ENCODE measurements around the gene CCNT2. TPM values are rescaled to one million over a fixed set of nuclear protein-coding genes. Genes with fewer than 3 reads are reported as not detected.
A peak's percentile ranks its signal among the peaks of the same experiment; 100 is the strongest.

Gene CCNT2
- total RNA-seq, 5 donors from 2014 or later (not counting 1 experiment from before 2014, with no cell fraction given), result 51.7 to 75.3 (median 62.6) TPM

DNA sequence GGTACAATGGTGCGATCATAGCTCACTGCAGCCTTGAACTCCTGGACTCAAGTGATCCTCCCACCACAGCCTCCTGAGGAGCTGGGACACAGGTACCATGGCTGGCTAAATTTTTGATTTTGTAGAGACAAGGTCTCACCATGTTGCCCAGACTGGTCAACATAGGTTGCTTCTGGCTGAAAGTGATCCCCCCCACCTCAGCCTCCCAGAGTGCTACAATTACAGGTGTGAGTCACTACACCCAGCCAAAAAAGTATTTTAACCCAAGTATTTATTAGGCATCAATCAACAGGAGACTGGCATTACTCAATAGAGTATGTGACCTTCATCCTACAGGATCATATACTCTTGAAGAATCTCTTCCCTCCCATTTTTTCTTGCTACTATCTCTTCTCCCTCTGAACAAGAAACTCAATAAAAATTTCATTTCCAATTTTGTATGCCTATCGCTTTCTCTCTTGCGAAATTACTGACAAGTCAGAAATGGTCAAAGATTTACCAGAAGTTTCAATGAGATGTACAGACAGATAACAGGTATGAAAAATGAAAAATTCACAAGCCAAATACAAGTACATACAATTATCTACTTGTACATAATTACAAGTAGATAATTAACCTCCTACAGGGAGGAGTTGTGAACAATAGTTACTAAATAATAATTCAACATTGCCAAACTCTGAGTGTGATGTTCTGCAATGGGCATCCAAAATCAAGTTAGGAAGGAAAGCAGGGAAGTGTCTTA, 34.9 kb upstream of the CCNT2 start:
- H3K4me3 Mint-ChIP-seq, result no peak overlapping the region
- DNase-seq, result no peak

DNA sequence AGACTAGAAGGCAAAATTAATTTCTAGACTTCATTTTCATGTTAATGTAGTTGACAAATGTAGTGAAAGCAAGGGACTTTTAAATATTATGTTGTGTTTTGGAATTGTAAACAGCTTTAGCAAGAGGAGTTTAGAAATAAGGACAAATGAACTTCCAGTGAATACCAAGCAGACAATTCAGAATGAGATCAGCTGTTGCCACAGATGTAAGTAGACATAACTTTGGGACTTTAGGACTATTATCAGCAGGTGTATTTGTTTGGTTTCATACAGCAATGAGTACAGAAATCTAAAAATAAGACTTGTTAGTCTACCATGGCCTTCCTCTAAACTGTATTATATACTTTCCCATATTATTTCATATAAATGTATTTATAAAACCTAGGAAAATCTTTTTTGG, 34.2 kb upstream of the CCNT2 start:
- Mint-ChIP-seq H3K4me1 (no peaks in the 10 kb centered on the region), H3K4me3 (no peak overlapping the region), H3K27ac (no peak overlapping the region), H3K27me3 (no peaks in the 10 kb centered on the region), H3K36me3 (peaks cover 21% of the 10 kb centered on the region), H3K9me3 (peaks cover 0 to 12% (median 5%) of the 10 kb centered on the region in 3 donors)
- no peak for DNase-seq
- H3K36me3 ChIP-seq (ENCODE audit: control insufficient read depth in 2 of 2, extremely low read depth in 1 of 2, insufficient read depth in 1 of 2, low read length in 1 of 2), result no peaks in the 10 kb centered on the region
- H3K4me1 ChIP-seq (ENCODE audit: control insufficient read depth in 1 of 2, extremely low read depth in 1 of 2, insufficient read depth in 2 of 2, low read length in 2 of 2), result no peaks in the 10 kb centered on the region
- ChIA-PET POLR2A (no interaction called here), CTCF (no interaction called here)
- H3K27me3 ChIP-seq (replicated peaks in 1 of 2; ENCODE audit: control insufficient read depth in 2 of 2, extremely low read depth in 1 of 2, insufficient read depth in 2 of 2, low read length in 1 of 2), result no peaks in the 10 kb centered on the region
- H3K4me3 ChIP-seq (ENCODE audit: control insufficient read depth in 1 of 2, extremely low read depth in 1 of 2, low read length in 1 of 2), result no peak overlapping the region
- H3K27ac ChIP-seq (ENCODE audit: low read length), result no peak overlapping the region
- H3K9me3 ChIP-seq, result no peaks in the 10 kb centered on the region
- no peak for ATAC-seq (replicated peaks in 1 of 4)

More for the DNA sequence above, 34.9 kb upstream of the CCNT2 start:
- POLR2A ChIA-PET, result no interaction called here
- ATAC-seq (replicated peaks in 1 of 4), result no peak
- Mint-ChIP-seq H3K9me3 (peaks cover 0 to 17% (median 6%) of the 10 kb centered on the region in 3 donors), H3K36me3 (peaks cover 25% of the 10 kb centered on the region), H3K4me1 (no peaks in the 10 kb centered on the region), H3K27me3 (no peaks in the 10 kb centered on the region), H3K27ac (no peak overlapping the region)
- Histone ChIP-seq H3K4me3 (ENCODE audit: control insufficient read depth in 1 of 2, extremely low read depth in 1 of 2, low read length in 1 of 2) (no peak overlapping the region), H3K9me3 (no peaks in the 10 kb centered on the region), H3K27ac (ENCODE audit: low read length) (no peak overlapping the region), H3K27me3 (replicated peaks in 1 of 2; ENCODE audit: control insufficient read depth in 2 of 2, extremely low read depth in 1 of 2, insufficient read depth in 2 of 2, low read length in 1 of 2) (no peaks in the 10 kb centered on the region), H3K4me1 (ENCODE audit: control insufficient read depth in 1 of 2, extremely low read depth in 1 of 2, insufficient read depth in 2 of 2, low read length in 2 of 2) (no peaks in the 10 kb centered on the region), H3K36me3 (ENCODE audit: control insufficient read depth in 2 of 2, extremely low read depth in 1 of 2, insufficient read depth in 1 of 2, low read length in 1 of 2) (no peaks in the 10 kb centered on the region)
- CTCF ChIA-PET, result interaction anchor here (0.7 to 1.1 kb wide), 2 partner anchors 14 to 83 kb away, joined by 3 read pairs; no protein-coding TSS in a partner anchor
- WGBS (ENCODE audit: insufficient coverage), result 100% methylated on average over 1 of the region's 3 CpGs

DNA sequence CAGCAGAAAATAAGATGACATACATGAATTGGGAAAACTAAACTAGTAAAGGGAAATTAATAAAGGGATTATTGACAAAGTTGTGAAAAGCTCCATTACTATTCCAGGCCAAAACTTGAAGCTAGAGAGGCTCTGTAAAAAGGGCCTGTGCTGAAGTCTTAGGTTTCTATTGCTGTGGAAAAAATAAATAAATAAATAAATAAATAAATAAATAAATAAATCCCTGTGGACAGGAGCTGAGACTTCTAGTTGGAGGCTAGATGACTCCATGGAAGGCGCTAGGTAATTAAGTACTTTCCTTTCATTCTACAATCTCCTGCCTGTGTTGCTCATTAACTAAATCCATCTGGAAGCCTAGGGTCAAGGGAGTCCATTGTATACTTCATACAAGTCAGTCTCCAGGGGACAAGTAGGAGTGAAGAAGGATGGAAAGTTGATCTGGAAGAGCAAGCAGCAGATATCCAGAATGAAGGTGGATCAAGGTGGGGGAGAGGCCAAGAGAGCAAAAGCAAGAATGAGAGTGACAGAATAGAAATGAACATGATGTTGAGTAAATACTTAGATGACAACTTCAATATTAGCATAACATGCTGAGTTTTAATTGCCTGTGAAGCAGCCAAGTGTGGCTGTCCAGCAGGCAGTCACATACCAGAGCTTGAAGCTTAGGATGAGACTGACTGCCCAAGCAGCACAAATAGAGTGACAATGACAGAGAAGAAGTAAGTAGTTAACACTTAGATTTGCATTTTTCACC, 26.2 kb upstream of the CCNT2 start:
- Mint-ChIP-seq H3K4me3 (no peak overlapping the region), H3K9me3 (no peaks in the 10 kb centered on the region), H3K27me3 (no peaks in the 10 kb centered on the region), H3K27ac (no peak overlapping the region), H3K4me1 (no peaks in the 10 kb centered on the region), H3K36me3 (no peaks in the 10 kb centered on the region)
- no CpG with 5 or more reads among the region's 1 CpG for WGBS (ENCODE audit: insufficient coverage)
- H3K4me1 ChIP-seq (ENCODE audit: control insufficient read depth in 1 of 2, extremely low read depth in 1 of 2, insufficient read depth in 2 of 2, low read length in 2 of 2), result no peaks in the 10 kb centered on the region
- ChIA-PET POLR2A (no interaction called here), CTCF (interaction anchor here in 1 of 2 donors (0.6 kb wide), 1 partner anchor 25 kb away, joined by 5 read pairs; no protein-coding TSS in a partner anchor)
- H3K4me3 ChIP-seq (ENCODE audit: control insufficient read depth in 1 of 2, extremely low read depth in 1 of 2, low read length in 1 of 2), result no peak overlapping the region
- H3K27ac ChIP-seq (ENCODE audit: low read length), result no peak overlapping the region
- DNase-seq (no peak), ATAC-seq (replicated peaks in 1 of 4) (no peak)
- H3K36me3 ChIP-seq (ENCODE audit: control insufficient read depth in 2 of 2, extremely low read depth in 1 of 2, insufficient read depth in 1 of 2, low read length in 1 of 2), result no peaks in the 10 kb centered on the region
- H3K27me3 ChIP-seq (replicated peaks in 1 of 2; ENCODE audit: control insufficient read depth in 2 of 2, extremely low read depth in 1 of 2, insufficient read depth in 2 of 2, low read length in 1 of 2), result no peaks in the 10 kb centered on the region
- no peaks in the 10 kb centered on the region for H3K9me3 ChIP-seq

DNA sequence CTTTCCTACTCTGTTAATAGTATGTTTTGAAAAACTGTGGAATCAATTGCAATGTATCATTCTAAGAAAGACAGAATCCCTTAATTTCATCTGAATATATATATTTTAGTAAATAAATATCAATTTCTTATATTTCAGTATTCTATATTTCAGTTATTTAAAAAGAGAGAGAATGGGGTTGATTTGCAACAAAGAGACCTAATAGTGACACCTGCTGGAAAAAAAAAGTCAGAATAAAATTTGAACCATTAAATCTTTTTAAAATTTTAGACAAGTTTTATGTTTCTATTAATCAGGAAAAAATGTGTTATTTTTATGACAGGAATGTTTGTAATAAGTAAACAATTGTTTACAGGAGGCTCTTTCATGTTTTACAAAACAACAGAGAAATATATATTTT, 20.7 kb upstream of the CCNT2 start:
- H3K27ac ChIP-seq (ENCODE audit: low read length), result no peak overlapping the region
- ATAC-seq (replicated peaks in 1 of 4), result no peak
- H3K27me3 ChIP-seq (replicated peaks in 1 of 2; ENCODE audit: control insufficient read depth in 2 of 2, extremely low read depth in 1 of 2, insufficient read depth in 2 of 2, low read length in 1 of 2), result no peaks in the 10 kb centered on the region
- no peak overlapping the region for H3K4me3 ChIP-seq (ENCODE audit: control insufficient read depth in 1 of 2, extremely low read depth in 1 of 2, low read length in 1 of 2)
- H3K4me1 ChIP-seq (ENCODE audit: control insufficient read depth in 1 of 2, extremely low read depth in 1 of 2, insufficient read depth in 2 of 2, low read length in 2 of 2), result no peaks in the 10 kb centered on the region
- ChIA-PET POLR2A (no interaction called here), CTCF (interaction anchor here (0.6 to 1.6 kb wide), 10 partner anchors 15 to 1021 kb away, joined by 3 to 6 read pairs (median 3); no protein-coding TSS in a partner anchor)
- DNase-seq, result peak in 1 of 35 experiments; percentile 30
- Mint-ChIP-seq H3K36me3 (no peaks in the 10 kb centered on the region), H3K9me3 (no peaks in the 10 kb centered on the region), H3K4me3 (no peak overlapping the region), H3K4me1 (no peaks in the 10 kb centered on the region), H3K27me3 (no peaks in the 10 kb centered on the region), H3K27ac (no peak overlapping the region)
- no peaks in the 10 kb centered on the region for H3K36me3 ChIP-seq (ENCODE audit: control insufficient read depth in 2 of 2, extremely low read depth in 1 of 2, insufficient read depth in 1 of 2, low read length in 1 of 2)
- H3K9me3 ChIP-seq, result no peaks in the 10 kb centered on the region

DNA sequence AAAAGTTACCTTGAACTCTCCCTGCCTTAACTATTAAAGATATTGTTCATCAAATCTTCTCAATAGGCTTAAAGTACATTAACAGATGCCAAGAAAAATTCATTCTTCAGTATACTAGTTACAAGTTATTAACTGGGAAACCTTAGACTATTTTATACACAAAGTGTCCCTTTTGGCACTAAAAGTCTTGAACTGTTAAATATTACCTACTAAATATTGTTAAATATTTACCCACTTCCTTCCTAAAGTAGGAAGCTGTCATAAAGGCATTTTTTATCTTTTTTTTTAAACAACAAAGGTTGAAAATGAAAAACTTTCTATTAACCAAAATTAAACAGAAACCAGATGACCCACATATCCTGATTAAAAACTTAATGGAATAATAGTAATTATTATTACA, 19.4 kb upstream of the CCNT2 start:
- no peaks in the 10 kb centered on the region for H3K9me3 ChIP-seq
- no peaks in the 10 kb centered on the region for H3K36me3 ChIP-seq (ENCODE audit: control insufficient read depth in 2 of 2, extremely low read depth in 1 of 2, insufficient read depth in 1 of 2, low read length in 1 of 2)
- no peak overlapping the region for H3K27ac ChIP-seq (ENCODE audit: low read length)
- no peak overlapping the region for H3K4me3 ChIP-seq (ENCODE audit: control insufficient read depth in 1 of 2, extremely low read depth in 1 of 2, low read length in 1 of 2)
- no peaks in the 10 kb centered on the region for H3K4me1 Mint-ChIP-seq
- H3K9me3 Mint-ChIP-seq, result no peaks in the 10 kb centered on the region
- H3K4me3 Mint-ChIP-seq, result no peak overlapping the region
- POLR2A ChIA-PET, result no interaction called here
- no peak for ATAC-seq (replicated peaks in 1 of 4)
- no peaks in the 10 kb centered on the region for H3K4me1 ChIP-seq (ENCODE audit: control insufficient read depth in 1 of 2, extremely low read depth in 1 of 2, insufficient read depth in 2 of 2, low read length in 2 of 2)
- CTCF ChIA-PET, result no interaction called here
- no peaks in the 10 kb centered on the region for H3K27me3 Mint-ChIP-seq
- no peak overlapping the region for H3K27ac Mint-ChIP-seq
- no peaks in the 10 kb centered on the region for H3K27me3 ChIP-seq (replicated peaks in 1 of 2; ENCODE audit: control insufficient read depth in 2 of 2, extremely low read depth in 1 of 2, insufficient read depth in 2 of 2, low read length in 1 of 2)
- no peaks in the 10 kb centered on the region for H3K36me3 Mint-ChIP-seq
- no peak for DNase-seq

DNA sequence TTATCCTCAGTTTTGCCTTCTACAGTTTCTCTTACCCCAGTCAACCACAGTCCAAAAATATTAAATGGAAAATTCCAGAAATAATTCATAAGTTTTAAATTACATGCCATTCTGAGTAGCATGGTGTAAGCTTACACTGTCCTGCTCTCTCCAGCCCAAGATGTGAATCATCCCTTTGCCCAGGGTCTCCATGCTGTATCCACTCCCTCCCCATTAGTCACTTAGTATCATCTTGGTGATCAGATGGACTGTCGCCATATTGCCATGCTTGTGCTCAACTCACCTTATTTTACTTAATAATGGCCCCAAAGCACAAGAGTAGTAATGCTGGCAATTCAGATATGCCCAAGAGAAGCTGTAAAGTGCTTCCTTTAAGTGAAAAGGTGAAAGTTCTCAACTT, 18.5 kb upstream of the CCNT2 start:
- ATAC-seq (replicated peaks in 1 of 4), result no peak
- Histone ChIP-seq H3K4me3 (ENCODE audit: control insufficient read depth in 1 of 2, extremely low read depth in 1 of 2, low read length in 1 of 2) (no peak overlapping the region), H3K4me1 (ENCODE audit: control insufficient read depth in 1 of 2, extremely low read depth in 1 of 2, insufficient read depth in 2 of 2, low read length in 2 of 2) (no peaks in the 10 kb centered on the region), H3K27me3 (replicated peaks in 1 of 2; ENCODE audit: control insufficient read depth in 2 of 2, extremely low read depth in 1 of 2, insufficient read depth in 2 of 2, low read length in 1 of 2) (no peaks in the 10 kb centered on the region), H3K27ac (ENCODE audit: low read length) (no peak overlapping the region), H3K36me3 (ENCODE audit: control insufficient read depth in 2 of 2, extremely low read depth in 1 of 2, insufficient read depth in 1 of 2, low read length in 1 of 2) (no peaks in the 10 kb centered on the region), H3K9me3 (no peaks in the 10 kb centered on the region)
- no peaks in the 10 kb centered on the region for H3K36me3 Mint-ChIP-seq
- no peak overlapping the region for H3K4me3 Mint-ChIP-seq
- CTCF ChIA-PET, result no interaction called here
- no peaks in the 10 kb centered on the region for H3K9me3 Mint-ChIP-seq
- H3K27ac Mint-ChIP-seq, result no peak overlapping the region
- no CpG with 5 or more reads among the region's 1 CpG for WGBS (ENCODE audit: insufficient coverage)
- no peaks in the 10 kb centered on the region for H3K27me3 Mint-ChIP-seq
- no peak for DNase-seq
- no peaks in the 10 kb centered on the region for H3K4me1 Mint-ChIP-seq
- POLR2A ChIA-PET, result no interaction called here
